HepG2 (cell line): Measurements from ENCODE around the gene ATRNL1. TPM values are rescaled to one million over a fixed set of nuclear protein-coding genes. Genes with fewer than 3 reads are reported as not detected.

Source experiments
- ZFP36L2 ChIP-seq: sonication (generic); formaldehyde crosslinking; IDR thresholded peaks from 2 replicates; pipeline ENCODE4 v1.4.0; 2020; ENCODE audit warnings: missing genetic modification reagents
- ZFP62 ChIP-seq: sonication (generic); formaldehyde crosslinking; IDR thresholded peaks from 2 replicates; pipeline ENCODE4 v1.4.0; 2020; ENCODE audit warnings: missing genetic modification reagents
- ZNF33B ChIP-seq: sonication (generic); formaldehyde crosslinking; IDR thresholded peaks from 2 replicates; pipeline ENCODE4 v1.5.1; 2020; ENCODE audit warnings: mild to moderate bottlenecking, missing genetic modification reagents
- ZNF343 ChIP-seq: sonication (generic); formaldehyde crosslinking; IDR thresholded peaks from 2 replicates; pipeline ENCODE4 v1.4.0; 2020; ENCODE audit warnings: mild to moderate bottlenecking, missing genetic modification reagents
- ZNF543 ChIP-seq: sonication (generic); formaldehyde crosslinking; IDR thresholded peaks from 2 replicates; pipeline ENCODE4 v1.4.0; 2020; ENCODE audit warnings: mild to moderate bottlenecking, missing genetic modification reagents
- polyA plus RNA-seq, 8 experiments: library from polyadenylated mRNA; depleted of rRNA in 3 of 8; stranded (reverse) in 7 of 8; unstranded in 1 of 8; fragments of >200 nt; fragmentation: Illumina TruSeq in 4 of 8; extraction: Trizol in 4 of 8; gene quantifications; 2 replicates each; pipeline versions ENCODE4 v1.2.1 to v1.2.3, GENCODE V29; 2011 to 2016; ENCODE audit warnings: low read depth in 4 of 8, missing spikeins in 1 of 8, mixed read lengths in 1 of 8; ENCODE audit not compliant: insufficient read depth in 1 of 8
- total RNA-seq, 5 experiments: library from RNA; depleted of rRNA; stranded (reverse); fragments of >200 nt; fragmentation: Illumina TruSeq; extraction: Trizol; gene quantifications; 2 replicates each; pipeline ENCODE4 v1.2.3, GENCODE V29; 2016; ENCODE audit warnings: low read depth in 1 of 5
- TF ChIP-seq, protein P1 (sequence below): sonication (generic); formaldehyde crosslinking; IDR thresholded peaks from 2 replicates; pipeline ENCODE4 v1.5.0; 2020; ENCODE audit warnings: mild to moderate bottlenecking, missing genetic modification reagents
- TF ChIP-seq, protein P2 (sequence below): IDR thresholded peaks from 2 replicates; pipeline ENCODE4 v1.6.1; 2012; ENCODE audit warnings: low read depth, low read length, improper control_type of control experiment
- TF ChIP-seq, protein P3 (sequence below): sonication (generic); formaldehyde crosslinking; IDR thresholded peaks from 2 replicates; pipeline ENCODE4 v1.4.0; 2020; ENCODE audit warnings: missing genetic modification reagents, borderline replicate concordance
- TF ChIP-seq, protein P4 (sequence below): sonication (generic); formaldehyde crosslinking; IDR thresholded peaks from 2 replicates; pipeline ENCODE4 v1.4.0; 2020; ENCODE audit warnings: low read depth, missing genetic modification reagents

ATRNL1 gene
- total and polyA plus RNA-seq, 2 of the 13 experiments (the other 11 are each of a cell fraction or from before 2014, with no cell fraction given), result 0.04 TPM; not detected in 1

DNA sequence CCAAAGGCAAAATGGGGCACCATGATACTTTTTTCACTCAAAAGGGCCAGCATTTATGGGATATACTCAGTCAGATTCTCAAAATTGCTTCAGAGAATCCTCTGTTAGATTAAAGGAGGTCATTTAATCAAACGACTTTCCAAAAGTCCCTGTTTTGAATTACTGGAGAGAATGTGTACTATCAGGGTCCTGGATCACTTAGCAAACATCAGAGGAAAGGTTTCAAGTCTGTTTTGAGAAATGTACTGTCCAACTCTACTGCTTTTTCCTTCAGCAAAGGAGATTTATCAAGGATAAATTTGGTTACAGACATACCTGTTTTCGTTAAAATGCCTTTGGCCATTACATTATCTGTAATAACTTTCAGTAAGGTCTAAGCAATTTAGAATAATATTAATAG, 838.9 kb downstream of the ATRNL1 start (continued):
- TF ChIP-seq, protein P1, sequence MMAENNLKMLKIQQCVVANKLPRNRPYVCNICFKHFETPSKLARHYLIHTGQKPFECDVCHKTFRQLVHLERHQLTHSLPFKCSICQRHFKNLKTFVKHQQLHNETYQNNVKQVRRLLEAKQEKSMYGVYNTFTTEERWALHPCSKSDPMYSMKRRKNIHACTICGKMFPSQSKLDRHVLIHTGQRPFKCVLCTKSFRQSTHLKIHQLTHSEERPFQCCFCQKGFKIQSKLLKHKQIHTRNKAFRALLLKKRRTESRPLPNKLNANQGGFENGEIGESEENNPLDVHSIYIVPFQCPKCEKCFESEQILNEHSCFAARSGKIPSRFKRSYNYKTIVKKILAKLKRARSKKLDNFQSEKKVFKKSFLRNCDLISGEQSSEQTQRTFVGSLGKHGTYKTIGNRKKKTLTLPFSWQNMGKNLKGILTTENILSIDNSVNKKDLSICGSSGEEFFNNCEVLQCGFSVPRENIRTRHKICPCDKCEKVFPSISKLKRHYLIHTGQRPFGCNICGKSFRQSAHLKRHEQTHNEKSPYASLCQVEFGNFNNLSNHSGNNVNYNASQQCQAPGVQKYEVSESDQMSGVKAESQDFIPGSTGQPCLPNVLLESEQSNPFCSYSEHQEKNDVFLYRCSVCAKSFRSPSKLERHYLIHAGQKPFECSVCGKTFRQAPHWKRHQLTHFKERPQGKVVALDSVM (CRISPR knock-in tag), result no peak
- TF ChIP-seq ZNF343 (CRISPR knock-in tag), result no peak
- no peak for TF ChIP-seq ZNF543 (CRISPR knock-in tag)
- TF ChIP-seq, protein P2, sequence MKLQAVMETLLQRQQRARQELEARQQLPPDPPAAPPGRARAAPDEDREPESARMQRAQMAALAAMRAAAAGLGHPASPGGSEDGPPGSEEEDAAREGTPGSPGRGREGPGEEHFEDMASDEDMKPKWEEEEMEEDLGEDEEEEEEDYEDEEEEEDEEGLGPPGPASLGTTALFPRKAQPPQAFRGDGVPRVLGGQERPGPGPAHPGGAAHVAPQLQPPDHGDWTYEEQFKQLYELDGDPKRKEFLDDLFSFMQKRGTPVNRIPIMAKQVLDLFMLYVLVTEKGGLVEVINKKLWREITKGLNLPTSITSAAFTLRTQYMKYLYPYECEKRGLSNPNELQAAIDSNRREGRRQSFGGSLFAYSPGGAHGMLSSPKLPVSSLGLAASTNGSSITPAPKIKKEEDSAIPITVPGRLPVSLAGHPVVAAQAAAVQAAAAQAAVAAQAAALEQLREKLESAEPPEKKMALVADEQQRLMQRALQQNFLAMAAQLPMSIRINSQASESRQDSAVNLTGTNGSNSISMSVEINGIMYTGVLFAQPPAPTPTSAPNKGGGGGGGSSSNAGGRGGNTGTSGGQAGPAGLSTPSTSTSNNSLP, result no peak
- TF ChIP-seq, protein P3, sequence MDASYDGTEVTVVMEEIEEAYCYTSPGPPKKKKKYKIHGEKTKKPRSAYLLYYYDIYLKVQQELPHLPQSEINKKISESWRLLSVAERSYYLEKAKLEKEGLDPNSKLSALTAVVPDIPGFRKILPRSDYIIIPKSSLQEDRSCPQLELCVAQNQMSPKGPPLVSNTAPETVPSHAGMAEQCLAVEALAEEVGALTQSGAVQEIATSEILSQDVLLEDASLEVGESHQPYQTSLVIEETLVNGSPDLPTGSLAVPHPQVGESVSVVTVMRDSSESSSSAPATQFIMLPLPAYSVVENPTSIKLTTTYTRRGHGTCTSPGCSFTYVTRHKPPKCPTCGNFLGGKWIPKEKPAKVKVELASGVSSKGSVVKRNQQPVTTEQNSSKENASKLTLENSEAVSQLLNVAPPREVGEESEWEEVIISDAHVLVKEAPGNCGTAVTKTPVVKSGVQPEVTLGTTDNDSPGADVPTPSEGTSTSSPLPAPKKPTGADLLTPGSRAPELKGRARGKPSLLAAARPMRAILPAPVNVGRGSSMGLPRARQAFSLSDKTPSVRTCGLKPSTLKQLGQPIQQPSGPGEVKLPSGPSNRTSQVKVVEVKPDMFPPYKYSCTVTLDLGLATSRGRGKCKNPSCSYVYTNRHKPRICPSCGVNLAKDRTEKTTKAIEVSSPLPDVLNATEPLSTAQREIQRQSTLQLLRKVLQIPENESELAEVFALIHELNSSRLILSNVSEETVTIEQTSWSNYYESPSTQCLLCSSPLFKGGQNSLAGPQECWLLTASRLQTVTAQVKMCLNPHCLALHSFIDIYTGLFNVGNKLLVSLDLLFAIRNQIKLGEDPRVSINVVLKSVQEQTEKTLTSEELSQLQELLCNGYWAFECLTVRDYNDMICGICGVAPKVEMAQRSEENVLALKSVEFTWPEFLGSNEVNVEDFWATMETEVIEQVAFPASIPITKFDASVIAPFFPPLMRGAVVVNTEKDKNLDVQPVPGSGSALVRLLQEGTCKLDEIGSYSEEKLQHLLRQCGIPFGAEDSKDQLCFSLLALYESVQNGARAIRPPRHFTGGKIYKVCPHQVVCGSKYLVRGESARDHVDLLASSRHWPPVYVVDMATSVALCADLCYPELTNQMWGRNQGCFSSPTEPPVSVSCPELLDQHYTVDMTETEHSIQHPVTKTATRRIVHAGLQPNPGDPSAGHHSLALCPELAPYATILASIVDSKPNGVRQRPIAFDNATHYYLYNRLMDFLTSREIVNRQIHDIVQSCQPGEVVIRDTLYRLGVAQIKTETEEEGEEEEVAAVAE, result no peak
- TF ChIP-seq ZNF33B, result no peak
- TF ChIP-seq ZFP36L2 (CRISPR knock-in tag), result no peak
- TF ChIP-seq, protein P4, sequence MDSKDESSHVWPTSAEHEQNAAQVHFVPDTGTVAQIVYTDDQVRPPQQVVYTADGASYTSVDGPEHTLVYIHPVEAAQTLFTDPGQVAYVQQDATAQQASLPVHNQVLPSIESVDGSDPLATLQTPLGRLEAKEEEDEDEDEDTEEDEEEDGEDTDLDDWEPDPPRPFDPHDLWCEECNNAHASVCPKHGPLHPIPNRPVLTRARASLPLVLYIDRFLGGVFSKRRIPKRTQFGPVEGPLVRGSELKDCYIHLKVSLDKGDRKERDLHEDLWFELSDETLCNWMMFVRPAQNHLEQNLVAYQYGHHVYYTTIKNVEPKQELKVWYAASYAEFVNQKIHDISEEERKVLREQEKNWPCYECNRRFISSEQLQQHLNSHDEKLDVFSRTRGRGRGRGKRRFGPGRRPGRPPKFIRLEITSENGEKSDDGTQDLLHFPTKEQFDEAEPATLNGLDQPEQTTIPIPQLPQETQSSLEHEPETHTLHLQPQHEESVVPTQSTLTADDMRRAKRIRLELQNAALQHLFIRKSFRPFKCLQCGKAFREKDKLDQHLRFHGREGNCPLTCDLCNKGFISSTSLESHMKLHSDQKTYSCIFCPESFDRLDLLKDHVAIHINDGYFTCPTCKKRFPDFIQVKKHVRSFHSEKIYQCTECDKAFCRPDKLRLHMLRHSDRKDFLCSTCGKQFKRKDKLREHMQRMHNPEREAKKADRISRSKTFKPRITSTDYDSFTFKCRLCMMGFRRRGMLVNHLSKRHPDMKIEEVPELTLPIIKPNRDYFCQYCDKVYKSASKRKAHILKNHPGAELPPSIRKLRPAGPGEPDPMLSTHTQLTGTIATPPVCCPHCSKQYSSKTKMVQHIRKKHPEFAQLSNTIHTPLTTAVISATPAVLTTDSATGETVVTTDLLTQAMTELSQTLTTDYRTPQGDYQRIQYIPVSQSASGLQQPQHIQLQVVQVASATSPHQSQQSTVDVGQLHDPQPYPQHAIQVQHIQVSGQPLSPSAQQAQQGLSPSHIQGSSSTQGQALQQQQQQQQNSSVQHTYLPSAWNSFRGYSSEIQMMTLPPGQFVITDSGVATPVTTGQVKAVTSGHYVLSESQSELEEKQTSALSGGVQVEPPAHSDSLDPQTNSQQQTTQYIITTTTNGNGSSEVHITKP (CRISPR knock-in tag), result no peak
- no peak for TF ChIP-seq ZFP62 (CRISPR knock-in tag)
